Glomerular endothelial cell (primary cell): Measurements from ENCODE around the gene AFG3L2. TPM values are rescaled to one million over a fixed set of nuclear protein-coding genes. Genes with fewer than 3 reads are reported as not detected.

Experiments
- DNase-seq: peaks from one replicate; pipeline ENCODE4 v3.0.0-alpha.2; 2011; ENCODE audit warnings: low read depth, low spot score; ENCODE audit errors: extremely low read depth
- total RNA-seq: library from RNA; depleted of rRNA; stranded (reverse); fragments of >200 nt; gene quantifications from 2 replicates; pipeline ENCODE4 v1.2.3, GENCODE V29; 2015

Gene AFG3L2
- total RNA-seq, 1 donor from 2014 or later, result 39.3 TPM

GRCh38 chr18:12306752-12307700 is 70.0 kb downstream of the AFG3L2 start:
- no peak for DNase-seq

GRCh38 chr18:12305930-12306629 is 70.9 kb downstream of the AFG3L2 start:
- DNase-seq, result no peak

DNA sequence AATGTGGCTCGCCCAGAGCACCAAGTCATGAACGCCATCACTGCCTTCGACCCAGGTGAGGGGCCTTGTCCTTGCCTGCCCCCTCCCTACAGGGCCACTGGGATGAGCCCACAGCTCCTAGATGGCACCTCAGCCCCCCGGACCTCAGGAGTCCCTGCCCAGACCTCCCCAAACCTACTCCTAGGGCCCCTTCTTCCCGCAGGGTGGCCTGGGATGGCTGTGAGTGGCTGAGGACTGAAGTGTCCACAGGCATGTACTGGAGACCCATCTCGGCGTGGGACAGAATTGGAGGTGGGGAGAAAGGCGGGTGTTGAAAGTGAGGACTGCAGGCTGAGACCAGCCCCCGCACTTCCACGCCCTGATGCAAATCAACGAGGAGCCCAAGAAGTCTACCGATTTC is 71.8 kb downstream of the AFG3L2 start:
- DNase-seq, result no peak

GRCh38 chr18:12304351-12305210 is 72.4 kb downstream of the AFG3L2 start:
- no peak for DNase-seq

GRCh38 chr18:12302391-12303147 is 74.5 kb downstream of the AFG3L2 start:
- no peak for DNase-seq

DNA sequence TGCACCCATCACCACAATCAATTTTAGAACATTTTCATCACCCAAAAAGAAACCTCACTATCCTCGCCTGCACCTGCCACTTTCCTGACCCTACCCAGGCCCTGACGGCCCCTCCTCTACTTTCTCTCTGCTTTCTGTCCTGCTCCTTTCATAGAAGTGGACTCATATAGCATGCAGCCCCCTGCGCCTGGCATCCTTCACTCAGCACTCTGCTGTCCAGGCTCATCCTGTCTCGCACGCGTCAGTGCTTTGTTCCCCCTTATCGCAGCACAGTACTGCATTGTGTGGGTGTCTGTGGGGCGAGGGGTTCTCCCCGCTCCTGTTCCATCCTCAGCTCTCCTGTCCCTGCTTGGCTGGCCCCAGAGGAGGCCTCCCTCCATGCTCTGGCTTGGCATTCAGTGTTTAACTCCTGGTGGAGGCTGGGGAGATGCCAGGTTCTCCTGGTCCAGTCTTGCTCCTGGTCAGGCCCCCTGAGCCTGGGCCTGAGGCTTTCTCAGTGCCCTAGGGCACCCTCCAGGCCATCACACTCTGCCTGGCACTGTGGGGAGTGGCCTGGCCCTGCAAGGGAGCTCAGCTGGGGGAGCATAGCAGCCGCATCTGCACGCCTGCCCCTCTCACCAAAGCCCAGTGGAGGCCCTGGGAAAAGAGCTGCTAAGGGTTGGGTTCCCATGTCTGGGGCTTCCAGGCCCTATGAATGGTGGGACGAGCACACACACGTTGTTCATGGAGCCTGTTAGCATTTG is 75.6 kb downstream of the AFG3L2 start:
- DNase-seq, result no peak

DNA sequence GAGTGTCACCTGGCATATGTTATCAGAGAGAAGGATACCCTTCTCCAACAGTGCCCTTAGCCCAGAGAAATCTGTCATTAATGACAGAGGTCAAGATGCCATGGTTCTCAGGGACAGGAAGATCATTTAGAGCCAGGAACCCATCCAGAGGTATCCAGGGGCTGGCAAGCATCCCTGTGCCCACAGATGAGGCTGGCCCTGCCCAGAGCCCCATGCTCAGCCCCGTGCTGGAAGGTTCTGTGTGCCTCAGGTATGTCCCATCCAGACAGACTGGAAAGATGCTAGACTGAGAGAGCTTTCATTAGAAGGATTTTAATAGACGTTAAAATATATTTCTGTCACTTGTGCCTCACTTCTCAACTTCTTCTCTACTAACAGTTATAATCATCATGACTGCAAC is 77.2 kb downstream of the AFG3L2 start:
- no peak for DNase-seq

DNA sequence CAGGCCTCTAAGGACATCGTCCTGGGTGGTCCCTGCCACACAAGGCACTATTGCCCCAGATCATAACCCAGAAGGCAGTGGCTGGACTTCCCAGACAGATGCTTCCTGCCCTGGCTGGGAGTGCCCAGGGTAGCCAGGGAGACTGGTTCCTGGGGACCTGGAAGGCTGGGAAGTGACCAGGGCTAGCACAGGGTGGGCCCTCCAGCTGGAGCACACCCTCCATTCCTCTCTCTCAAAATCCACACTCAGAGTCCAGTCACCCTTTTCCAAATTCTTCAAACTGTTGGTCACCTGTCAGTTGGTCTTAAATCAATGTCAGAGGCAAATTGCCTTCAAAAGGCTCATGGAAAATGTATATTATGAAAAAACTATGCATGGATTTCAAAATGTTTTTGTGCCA is 80.6 kb downstream of the AFG3L2 start:
- no peak for DNase-seq

GRCh38 chr18:12296087-12296403 is 81.0 kb downstream of the AFG3L2 start:
- no peak for DNase-seq

DNA sequence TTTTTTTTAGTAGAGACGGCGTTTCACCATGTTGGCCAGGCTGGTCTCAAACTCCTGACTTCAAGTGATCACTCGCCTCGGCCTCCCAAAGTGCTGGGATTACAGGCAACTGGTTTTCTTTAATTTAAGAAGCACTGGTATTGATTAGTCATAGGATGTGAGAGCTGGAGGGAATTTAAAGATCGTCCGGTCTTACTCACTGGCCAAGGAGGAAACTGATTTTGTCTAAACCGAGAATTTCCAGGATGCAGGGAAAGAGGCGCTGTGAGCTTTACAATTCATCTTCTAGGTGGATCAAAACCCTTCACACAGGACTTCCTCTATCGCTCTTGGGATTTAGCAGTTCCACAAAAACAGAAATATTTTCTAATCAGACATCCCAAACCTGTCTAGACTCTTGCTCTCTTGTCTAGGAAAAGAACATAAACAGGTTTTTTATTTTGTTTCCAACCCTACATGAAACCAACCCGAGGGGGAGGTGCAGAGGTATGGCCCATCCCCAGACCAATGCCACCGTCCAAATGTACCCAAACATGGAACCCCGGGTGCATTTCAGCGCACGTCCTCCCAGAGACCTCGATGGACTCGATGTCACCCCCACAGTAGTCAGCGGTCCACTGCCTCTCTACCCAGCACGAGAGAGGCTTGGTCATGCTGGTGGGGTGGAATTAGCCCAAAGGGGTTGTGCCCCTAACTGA is 81.5 kb downstream of the AFG3L2 start:
- DNase-seq, result no peak

DNA sequence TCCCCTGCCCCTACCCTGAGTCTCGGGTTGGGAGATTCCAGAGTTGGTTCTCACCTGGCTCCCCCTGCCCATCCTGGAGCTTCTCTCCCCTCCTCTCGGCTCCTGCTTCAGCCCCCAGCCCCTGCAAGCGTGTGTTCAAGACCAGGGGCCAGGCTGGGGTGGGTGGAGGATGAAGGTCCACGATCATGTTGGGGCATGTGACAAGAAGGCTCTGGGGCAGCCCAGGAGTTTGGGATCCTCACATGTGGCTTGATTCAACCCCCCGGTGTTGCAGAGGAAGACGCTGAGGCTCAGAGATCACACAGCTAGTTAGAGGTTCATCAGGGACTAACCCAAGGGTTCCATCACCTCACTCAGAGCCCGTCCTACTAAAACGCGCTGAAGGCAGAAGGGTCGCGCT is 83.2 kb downstream of the AFG3L2 start:
- no peak for DNase-seq

- DNase-seq, result no peak
These were observed 85.3 kb downstream of the AFG3L2 start for GRCh38 chr18:12291690-12292089.

GRCh38 chr18:12291161-12291560 is 85.9 kb downstream of the AFG3L2 start:
- DNase-seq, result no peak

DNA sequence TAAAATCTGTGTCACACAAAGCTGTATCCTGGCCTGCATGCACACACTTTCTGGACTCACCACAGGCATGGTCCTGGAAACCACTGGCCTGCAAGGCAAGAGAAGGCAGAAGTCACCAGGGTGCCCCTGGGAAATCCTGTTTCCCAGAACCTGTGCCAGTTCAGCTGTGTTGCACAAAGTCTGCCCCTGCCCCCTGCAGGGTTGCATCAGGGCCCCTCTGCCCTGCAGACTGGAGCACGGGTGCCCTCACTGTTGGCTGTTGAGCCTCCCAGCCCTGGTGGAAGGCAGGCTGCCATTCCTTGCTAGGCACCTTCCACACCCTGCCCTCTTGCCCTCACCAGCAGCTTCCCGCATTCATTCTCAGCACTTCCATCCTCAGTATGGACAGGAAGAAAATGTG is 86.9 kb downstream of the AFG3L2 start:
- DNase-seq, result no peak

DNA sequence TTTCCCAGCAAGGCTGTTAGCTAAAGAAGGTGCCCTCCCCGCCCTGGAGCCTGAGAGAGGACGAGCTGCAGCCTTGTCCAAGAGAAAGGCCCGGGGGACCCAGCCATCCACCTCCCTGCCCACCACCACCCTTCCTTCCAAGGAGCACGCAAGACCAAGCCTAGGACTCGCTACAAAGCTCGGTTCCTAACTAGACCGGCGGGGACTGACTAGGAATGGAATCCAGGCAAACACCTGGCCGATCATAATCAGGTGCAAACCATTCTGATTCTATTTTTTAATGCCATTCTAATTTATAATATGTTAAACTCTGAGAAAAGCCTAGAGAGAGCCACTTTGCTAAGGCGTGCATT is 88.6 kb downstream of the AFG3L2 start:
- no peak for DNase-seq

- no peak for DNase-seq
These were observed 89.2 kb downstream of the AFG3L2 start for GRCh38 chr18:12287684-12288402.

DNA sequence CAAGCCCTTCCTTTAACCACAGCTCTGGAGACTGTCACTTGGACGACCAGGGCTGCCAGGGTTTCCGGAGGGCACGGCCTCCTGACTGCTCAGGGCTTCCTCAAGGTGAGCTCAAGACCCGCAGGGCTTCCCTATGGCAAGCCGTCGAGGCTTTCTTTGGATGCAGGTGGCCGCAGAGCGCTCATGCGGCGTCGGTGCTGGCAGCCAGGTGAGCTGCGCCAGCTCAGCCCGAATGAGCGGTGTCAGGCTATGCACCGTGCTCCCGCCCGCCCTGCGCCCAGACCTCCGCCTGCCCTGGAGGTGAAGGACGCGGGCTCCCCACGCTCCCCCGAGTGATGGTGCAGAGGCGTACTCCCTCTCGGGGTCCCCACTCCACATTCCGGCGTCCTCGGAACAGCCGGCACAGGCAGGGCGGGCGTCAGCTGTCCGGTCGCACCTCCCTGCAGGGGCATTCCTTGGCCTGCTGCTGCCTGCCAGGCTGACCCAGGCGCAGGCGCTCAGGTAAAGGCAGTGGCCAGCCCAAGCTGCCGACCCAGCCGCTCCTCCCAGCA is 89.8 kb downstream of the AFG3L2 start:
- no peak for DNase-seq

DNA sequence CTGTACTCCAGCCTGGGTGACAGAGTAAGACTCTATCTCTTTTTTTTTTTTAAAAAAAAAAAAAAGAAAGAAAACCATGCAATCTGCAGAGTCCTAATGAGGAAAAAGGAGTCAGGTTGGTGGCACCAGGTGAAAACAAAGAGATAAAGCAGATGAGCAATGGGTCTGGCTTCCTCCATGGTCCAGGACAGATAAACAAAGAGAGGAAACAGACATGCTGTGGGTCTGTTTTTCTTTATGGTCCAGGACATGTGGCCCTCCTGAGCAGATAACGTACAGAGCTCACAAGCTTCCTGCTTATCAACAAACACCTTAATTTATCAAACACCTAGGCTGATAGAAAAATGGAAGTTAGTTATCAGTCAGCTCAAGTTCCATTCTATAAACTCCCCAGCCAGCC is 93.4 kb downstream of the AFG3L2 start:
- no peak for DNase-seq
